H1 (cell line): ENCODE measurements around the gene BBC3.

Source experiments
- ATF3 ChIP-seq: IDR thresholded peaks from 2 replicates; pipeline ENCODE4 v1.6.1; 2011; ENCODE audit warnings: low read depth, mild to moderate bottlenecking, low read length; ENCODE audit not compliant: insufficient read depth
- SP1 ChIP-seq: IDR thresholded peaks from 2 replicates; pipeline ENCODE4 v1.6.1; 2011; ENCODE audit warnings: low read depth, low read length

- TF ChIP-seq SP1 (no peak), ATF3 (no peak)
These were observed 712 bp downstream of the BBC3 start for GRCh38 chr19:47230054-47230920.
